Omental fat pad (tissue), 4 donors: ENCODE measurements around the gene ERCC2. TPM values are rescaled to one million over a fixed set of nuclear protein-coding genes. Genes with fewer than 3 reads are reported as not detected.
A peak's percentile ranks its signal among the peaks of the same experiment; 100 is the strongest.

Experiments
- ATAC-seq: fragments of 150-250 bp; one replicate; pipeline ENCODE4 v1.9.1; 2016; ENCODE audit warnings: mild to moderate bottlenecking, moderate library complexity; ENCODE audit not compliant: low FRiP score
- DNase-seq: peaks from one replicate; pipeline ENCODE4 v3.0.0-alpha.2; 2019; ENCODE audit warnings: low spot score
- total RNA-seq, 4 donors: library from RNA; depleted of rRNA; stranded (reverse); fragments of >200 nt; gene quantifications; one replicate each; pipeline ENCODE4 v1.1.0, GENCODE V29; 2016
- TF ChIP-seq, protein P1 (sequence below), 3 donors: fragments of 450-650 bp; IDR thresholded peaks; one replicate each; pipeline ENCODE4 v1.5.1; 2016 to 2017; ENCODE audit warnings: antibody characterized with exemption in 3 of 3, mild to moderate bottlenecking in 3 of 3, moderate library complexity in 2 of 3

ERCC2 gene
- total RNA-seq, 4 donors from 2014 or later: 7.1 to 11.2 (median 8.4) TPM

- peak; percentile 52 for DNase-seq
- ATAC-seq: peak; percentile 73
- TF ChIP-seq, protein P1, sequence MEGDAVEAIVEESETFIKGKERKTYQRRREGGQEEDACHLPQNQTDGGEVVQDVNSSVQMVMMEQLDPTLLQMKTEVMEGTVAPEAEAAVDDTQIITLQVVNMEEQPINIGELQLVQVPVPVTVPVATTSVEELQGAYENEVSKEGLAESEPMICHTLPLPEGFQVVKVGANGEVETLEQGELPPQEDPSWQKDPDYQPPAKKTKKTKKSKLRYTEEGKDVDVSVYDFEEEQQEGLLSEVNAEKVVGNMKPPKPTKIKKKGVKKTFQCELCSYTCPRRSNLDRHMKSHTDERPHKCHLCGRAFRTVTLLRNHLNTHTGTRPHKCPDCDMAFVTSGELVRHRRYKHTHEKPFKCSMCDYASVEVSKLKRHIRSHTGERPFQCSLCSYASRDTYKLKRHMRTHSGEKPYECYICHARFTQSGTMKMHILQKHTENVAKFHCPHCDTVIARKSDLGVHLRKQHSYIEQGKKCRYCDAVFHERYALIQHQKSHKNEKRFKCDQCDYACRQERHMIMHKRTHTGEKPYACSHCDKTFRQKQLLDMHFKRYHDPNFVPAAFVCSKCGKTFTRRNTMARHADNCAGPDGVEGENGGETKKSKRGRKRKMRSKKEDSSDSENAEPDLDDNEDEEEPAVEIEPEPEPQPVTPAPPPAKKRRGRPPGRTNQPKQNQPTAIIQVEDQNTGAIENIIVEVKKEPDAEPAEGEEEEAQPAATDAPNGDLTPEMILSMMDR (IDR thresholded peaks at IDR 0.05): no peak
Observed at GRCh38 chr19:45405435-45406225, 35.3 kb upstream of the ERCC2 start.

DNA sequence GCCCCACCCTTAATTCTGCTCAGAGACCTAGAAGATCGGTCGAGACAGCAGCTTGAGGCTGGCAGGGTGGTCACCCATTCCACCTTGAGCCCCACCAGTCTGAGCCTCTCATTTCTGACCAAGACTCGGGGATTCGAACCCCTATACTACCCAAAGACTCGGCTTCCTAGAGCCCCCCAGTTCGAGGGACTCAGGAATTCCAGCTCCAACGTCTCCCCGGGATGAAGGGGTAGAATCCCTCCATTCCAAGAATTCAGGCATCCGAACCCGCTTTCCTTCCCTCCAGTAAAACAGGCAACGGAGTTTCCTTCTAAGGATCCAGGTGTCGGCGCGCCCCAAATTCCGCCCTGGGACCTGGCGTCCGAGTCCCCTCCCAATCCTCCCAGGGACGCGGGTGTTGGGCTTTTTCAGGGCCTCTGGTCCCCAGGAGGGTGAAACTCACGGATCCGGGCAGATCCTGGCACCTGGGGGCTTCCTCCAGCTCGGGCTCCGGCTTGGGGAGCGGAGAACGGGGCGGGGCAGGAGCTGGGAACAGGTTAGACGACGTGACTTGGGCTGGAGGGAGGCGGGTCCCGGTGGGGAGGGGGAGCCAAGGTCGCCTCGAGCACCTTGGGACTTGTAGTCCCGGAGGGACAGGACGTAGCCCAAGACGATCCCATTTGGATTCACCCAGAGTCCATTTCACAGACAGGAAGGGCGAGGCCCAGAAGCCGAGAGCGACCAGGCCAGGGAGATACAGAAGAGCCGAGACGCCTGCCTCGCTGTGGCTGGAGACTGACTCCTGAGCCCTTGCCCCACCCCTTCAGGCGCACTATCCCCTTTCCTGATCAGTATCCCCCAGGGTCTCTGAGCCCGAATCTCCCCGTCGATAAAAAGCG, 34.4 kb upstream of the ERCC2 start, which contains the start of gene PPP1R13L:
TSS of gene PPP1R13L (minus strand) at position 513 of the 878 bp plus-strand sequence. CDS start 6,751 bp downstream, outside the sequence.
- DNase-seq (peak; percentile 52), ATAC-seq (peak; percentile 63)
- TF ChIP-seq, protein P1 (IDR thresholded peaks at IDR 0.05): no peak

GRCh38 chr19:45403781-45404556, 33.6 kb upstream of the ERCC2 start:
- peak; percentile 51 for DNase-seq
- TF ChIP-seq, protein P1 (IDR thresholded peaks at IDR 0.05): no peak
- ATAC-seq: no peak

- no peak for DNase-seq
- no peak for ATAC-seq
- TF ChIP-seq, protein P1 (IDR thresholded peaks at IDR 0.05): no peak
Observed at GRCh38 chr19:45403272-45403671, 32.9 kb upstream of the ERCC2 start.

DNA sequence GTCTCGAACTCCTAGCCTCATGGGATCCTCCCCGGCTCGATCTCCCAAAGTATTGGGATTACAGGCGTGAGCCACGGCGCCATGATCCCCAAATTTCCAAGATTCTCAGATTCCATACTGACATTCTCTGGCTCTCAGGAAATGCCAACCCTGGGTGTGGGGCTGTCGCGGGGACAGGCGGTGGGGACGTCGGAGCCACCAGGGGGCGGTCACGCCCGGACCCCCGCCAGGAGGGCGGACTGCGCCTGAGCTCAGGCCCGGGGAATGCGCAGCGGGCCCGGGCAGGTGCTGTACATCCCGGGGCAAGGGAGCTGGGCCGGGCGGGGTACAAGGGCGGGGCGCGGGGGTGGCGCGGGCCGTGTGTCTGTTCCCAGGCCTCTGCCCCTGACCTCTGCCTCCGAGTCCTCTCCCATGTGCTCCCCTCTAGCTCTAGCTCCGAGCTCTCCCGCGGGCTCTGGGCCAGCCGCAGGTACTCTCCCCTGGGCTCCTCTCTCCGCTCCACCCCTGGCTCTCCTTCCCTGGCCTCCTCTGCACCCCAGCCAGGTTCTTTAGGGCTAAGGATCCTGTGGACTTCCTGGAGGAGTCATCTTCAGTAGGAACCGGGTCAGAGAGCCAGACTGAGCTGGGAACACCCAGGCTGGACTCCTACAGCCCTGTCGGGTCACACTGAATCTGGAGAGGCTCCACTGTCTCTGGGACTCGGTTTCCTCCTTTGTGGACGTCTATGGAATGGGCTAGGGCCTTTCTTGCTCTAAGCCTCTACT, 32.1 kb upstream of the ERCC2 start:
- no peak for DNase-seq
- ATAC-seq: no peak
- TF ChIP-seq, protein P1 (IDR thresholded peaks at IDR 0.05): no peak

DNA sequence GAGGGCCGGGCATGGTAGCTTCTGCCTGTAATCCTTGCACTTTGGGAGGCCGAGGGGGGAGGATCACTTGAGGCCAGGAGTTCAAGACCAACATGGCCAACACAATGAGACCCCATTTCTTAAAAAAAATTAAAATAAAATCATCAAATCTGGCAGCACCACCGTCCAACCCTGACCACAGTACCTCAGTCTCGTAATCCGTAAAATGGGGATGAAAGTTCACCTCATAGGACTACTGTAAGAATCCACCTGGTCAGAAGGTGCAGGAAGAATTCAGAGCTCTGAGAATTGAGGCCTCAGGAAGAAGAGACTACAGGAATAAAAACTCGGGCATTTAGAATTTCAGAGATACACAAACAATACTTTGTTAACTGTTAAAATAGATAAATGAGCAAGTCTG, 31.4 kb upstream of the ERCC2 start:
- ATAC-seq (no peak), DNase-seq (no peak)
- TF ChIP-seq, protein P1 (IDR thresholded peaks at IDR 0.05): no peak
